Heart left ventricle (tissue), 13 donors: Measurements from ENCODE around the gene ASB5.

Experiments
- CTCF ChIP-seq, 12 donors: fragments of 200-600 bp; sonication (generic) in 4 of 12; IDR thresholded peaks; one replicate each; pipeline versions ENCODE4 v1.5.0 to v1.8.0; 2018 to 2022; ENCODE audit warnings: antibody characterized with exemption in 12 of 12, mild to moderate bottlenecking in 5 of 12
- POLR2A ChIP-seq, 2 donors: fragments of 450-650 bp; IDR thresholded peaks; one replicate each; pipeline ENCODE4 v1.6.1; 2017; ENCODE audit warnings: antibody characterized with exemption in 2 of 2, mild to moderate bottlenecking in 2 of 2, moderate library complexity in 2 of 2
- donor health status: ischemic (EF 13 %, LVEDD 7.1; RV severe dilation, severe dysfunction).
- donor health status: DM: no; HTN: yes; CAD: no.
- donor health status: DM: no; HTN: no; CAD: no.
- donor health status: ischemic (EF 25% LVEDD 6.9; RV normal size, moderate dysfunction).
- donor health status: ischemic (EF 25% LVEDD 5.7; RV mildly dilated, moderate dysfunction).
- donor health status: ischemic (EF 35%, LVEDD 5.7; RV mildly dilated, moderate dysfunction).
- donor health status: nonischemic (EF 11% LVEDD 7.7; RV severe dilation, severe dysfunction).
- donor health status: DM: yes; HTN: yes; CAD: no.
- donor health status: PGD.
- donor health status: ischemic (EF 29% LVEDD 5.4; RV normal size, mild dysfunction).
- donor health status: nonischemic (EF 23%, LVEDD 6.1; RV moderate dilation, normal function).

DNA sequence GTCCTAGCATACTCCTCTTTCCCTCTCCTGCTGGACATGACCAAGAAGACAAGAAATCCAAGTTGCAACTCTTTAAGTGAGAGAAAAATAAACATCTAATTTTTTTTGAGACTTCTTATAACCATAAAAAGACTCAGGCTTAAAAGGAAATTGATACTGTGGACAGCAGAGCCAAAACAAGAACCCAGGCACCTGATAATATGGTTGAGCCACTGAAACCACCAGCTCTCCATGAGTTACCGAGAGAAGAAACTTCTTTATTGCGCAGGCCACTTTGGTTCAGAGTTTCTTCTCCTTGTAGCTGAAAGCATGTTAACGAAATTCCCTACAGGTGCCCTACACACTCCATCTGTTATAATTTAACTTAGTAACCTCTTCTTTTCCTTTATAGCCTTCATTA, 39.4 kb upstream of the ASB5 start:
- TF ChIP-seq CTCF (IDR thresholded peaks at IDR 0.05) = no peak
- no peak for TF ChIP-seq POLR2A (IDR thresholded peaks at IDR 0.05)
